ENCODE measurements around the gene NYNRIN.
A peak's percentile ranks its signal among the peaks of the same experiment; 100 is the strongest.
"Not testable (repeated sequence)": the region's sequence is repeated elsewhere in the genome, so short reads cannot be mapped to it uniquely, and the experiment has no call there.

NYNRIN gene

GRCh38 chr14:24398653-24399446, at the start of gene NYNRIN:
TSS of gene NYNRIN (plus strand) at chr14:24399003. CDS start at chr14:24399247, 244 bp downstream.
- no peak for DNase-seq

DNA sequence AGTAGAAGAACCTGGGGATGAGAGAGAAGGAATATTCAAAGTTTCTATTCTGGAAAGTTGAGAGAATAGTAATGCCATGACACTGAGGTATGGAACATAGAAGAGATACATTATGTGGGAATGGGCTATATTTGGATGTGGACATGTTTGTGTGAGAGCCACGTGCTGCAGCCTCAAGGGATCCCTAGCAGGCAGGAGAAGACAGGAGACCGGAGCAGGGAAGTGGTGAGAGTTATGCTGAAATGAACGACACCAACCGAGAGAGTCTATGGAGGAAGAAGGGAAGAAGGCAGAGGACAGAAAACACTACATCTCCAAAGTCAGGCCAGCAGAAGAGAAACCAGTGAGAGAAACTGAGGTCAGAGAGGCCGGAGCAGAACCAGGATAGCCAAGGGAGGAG, 49.1 kb upstream of the NYNRIN start:
- no peak for DNase-seq

DNA sequence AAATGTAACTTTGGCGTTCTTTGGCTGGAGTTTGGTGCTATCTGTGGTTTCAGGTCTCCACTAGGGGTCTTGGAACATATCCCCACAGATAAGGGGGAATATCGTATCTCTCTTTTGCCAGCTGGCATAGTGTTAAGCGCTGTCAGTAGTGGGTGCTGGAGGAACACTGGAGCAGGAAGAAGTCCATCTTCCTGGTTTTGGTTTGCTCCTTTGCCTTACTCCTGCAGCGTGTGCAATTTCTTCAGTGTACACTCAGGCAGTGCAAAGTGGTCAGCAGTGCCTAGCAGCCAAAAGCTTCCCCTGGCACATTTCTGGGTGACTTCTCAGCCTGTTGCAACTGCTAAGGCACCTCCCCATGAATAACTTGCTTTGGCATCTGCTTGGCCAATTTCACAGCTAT, 47.3 kb upstream of the NYNRIN start:
- DNase-seq: peak; percentile 15

GRCh38 chr14:24353559-24354481, 45.0 kb upstream of the NYNRIN start:
- no peak for DNase-seq

DNA sequence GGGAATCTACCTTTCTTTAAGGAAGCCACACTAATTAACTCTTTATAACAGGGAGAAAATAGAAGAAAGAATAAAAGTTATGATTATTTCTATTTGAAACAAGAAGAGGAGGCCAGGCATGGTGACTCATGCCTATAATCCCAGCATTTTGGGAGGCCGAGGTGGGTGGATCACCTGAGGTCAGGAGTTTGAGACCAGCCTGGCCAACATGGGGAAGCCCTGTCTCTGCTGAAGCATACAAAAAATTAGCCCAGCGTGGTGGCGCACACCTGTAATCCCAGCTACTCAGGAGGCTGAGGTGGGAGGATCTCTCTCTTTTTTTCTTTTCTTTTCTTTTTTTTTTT, 44.3 kb upstream of the NYNRIN start:
- not testable (repeated sequence) for DNase-seq

DNA sequence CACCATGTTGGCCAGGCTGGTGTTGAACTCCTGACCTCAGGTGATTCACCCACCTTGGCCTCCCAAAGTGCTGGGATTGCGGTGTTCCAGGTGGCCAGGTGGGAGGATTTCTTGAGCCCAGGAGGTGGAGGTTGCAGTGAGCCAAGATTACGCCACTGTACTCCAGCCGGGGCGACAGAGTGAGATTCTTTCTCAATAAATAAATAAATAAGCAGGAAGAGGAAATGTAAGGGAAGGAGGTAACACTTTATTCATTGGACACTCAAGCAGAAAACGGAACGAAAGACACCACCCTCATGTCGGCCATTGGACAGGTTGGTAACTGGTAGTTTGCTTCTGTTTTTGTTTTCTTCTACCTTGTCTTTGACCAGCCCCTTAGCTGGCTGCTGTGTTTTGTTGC, 43.8 kb upstream of the NYNRIN start:
- no peak for DNase-seq

DNA sequence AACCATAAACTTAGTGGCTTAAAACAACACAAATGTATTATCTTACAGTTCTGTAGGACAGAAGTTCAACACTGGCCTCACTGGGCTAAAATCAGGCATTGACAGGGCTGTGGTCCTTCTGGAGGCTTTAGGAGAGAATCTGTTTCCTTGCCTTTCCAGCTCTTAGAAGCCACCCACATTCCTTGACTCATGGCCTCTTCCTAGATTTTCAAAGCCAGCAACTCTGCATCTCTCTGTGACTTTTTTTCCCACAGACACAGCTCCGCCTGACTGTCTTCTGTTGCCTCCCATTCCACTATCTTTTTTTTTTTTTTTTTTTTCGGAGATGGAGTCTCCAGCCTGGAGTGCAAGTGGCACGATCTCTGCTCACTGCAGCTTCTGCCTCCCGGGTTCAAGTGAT, 42.6 kb upstream of the NYNRIN start:
- no peak for DNase-seq

- DNase-seq: no peak
Observed at GRCh38 chr14:24360281-24360680, 38.5 kb upstream of the NYNRIN start.

- DNase-seq: no peak
Observed at GRCh38 chr14:24361326-24361725, 37.5 kb upstream of the NYNRIN start.

DNA sequence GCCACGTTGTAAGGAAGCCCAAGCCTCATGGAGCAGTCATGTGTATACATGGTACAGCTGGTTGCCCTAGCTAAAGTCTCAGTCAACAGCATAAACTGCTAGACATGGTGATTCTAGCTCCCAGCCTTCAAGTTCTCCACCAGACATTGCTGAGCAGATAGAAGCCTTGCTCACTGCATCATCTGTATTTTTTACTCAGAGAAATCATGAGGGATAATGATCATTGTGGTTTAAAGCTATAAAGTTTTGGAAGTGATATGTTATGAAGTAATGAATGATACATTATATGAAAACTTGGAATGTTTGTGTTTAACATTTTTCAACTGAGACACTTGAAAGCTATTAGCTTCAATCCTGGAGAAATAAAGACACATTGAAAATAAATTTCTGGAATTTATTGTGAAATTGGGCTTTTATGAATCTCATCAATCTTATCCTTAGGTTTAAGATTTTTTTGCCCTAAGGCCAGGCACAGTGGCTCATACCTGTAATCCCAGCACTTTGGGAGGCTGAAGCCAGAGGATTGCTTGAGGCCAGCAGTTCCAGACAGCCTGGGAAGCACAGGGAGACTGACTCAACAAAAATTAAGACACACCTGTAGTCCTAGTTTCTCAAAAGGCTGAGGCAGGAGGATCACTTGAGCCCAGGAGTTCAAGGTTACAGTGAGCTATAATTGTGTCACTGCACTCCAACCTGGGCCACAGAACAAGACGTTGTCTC, 36.4 kb upstream of the NYNRIN start:
- DNase-seq: no peak

DNA sequence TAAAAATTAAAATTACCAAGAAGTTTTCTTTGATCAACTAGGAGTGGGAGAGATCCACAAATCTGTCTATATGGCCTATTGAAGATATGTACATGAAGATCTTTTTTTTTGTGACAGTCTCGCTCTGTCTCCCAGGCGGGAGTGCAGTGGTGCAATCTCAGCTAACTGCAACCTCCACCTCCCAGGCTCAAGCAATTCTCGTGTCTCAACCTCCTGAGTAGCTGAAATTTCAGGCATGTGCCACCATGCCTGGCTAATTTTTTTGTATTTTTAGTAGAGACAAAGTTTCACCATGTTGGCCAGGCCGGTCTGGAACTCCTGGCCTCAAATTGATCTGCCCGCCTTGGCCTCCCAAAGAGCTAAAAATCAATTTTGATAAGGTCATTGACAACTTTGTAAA, 35.4 kb upstream of the NYNRIN start:
- DNase-seq: no peak

- DNase-seq: no peak
Observed at GRCh38 chr14:24364841-24365240, 34.0 kb upstream of the NYNRIN start.

GRCh38 chr14:24365600-24366412, 33.0 kb upstream of the NYNRIN start:
- peak; percentile 95 for DNase-seq

DNA sequence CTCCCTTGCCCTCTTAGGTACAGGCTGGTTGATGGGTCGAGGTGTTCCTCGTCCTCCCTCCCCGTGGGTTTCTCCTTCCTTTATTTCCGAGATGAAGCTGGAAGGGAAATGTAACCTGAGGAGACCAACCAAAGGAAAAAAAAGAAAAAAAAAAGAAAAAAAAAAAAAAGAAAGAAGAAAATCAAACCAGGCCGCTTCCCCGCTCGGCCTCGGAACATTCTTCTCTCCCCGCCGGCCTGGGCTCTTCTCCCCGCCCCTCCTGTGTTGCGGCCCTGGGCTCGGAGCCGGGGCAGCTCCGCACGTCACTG, 32.4 kb upstream of the NYNRIN start:
- DNase-seq: no peak

- peak; percentile 100 for DNase-seq
Observed at GRCh38 chr14:24366721-24367513, 31.9 kb upstream of the NYNRIN start.

DNA sequence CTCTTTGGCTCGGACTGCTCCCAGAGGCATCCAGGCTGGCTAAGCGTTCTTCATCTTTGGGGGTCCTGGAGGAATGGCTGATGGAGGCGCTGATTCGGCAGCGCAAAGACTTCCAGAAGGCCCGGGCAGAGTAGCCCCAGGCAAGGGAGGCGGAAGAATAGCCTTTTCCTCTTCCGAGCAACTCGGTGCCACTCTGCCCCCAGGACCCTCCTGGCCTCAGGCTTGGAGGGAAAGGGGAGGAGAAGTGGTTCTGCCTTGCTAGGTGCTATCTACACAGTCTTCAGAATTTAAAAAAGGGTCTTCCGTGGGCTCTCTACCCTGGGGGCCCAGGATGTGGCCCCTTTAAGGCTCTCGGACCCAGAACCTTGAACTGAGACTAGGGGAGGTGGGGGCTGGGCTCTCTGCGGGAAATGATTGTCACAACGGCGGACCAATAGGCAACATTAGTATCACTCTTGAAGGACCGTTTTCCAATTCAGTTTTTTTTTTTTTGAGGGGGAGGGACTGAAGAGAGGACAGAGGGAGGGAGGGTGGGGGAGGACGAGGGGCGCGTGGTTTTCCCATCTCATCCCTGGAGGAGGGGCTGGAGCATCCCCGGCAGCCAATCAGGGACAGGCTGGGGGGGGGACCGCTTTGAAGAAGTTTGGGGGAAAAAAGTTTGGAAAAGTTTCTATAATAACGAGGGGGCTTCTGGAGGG, 31.1 kb upstream of the NYNRIN start, which contains the start of gene NFATC4:
TSS of gene NFATC4 (plus strand) at position 671 of the 698 bp plus-strand sequence. CDS start 157 bp downstream, outside the sequence.
- peak; percentile 94 for DNase-seq

DNA sequence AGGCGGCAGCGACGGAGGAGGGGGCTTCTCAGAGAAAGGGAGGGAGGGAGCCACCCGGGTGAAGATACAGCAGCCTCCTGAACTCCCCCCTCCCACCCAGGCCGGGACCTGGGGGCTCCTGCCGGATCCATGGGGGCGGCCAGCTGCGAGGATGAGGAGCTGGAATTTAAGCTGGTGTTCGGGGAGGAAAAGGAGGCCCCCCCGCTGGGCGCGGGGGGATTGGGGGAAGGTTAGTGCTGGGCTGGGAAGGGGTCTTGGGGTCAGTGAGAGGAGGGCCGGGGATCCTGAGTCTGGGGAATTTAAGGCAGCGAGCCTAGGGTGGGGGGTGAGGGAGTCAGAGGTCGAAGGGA, 30.6 kb upstream of the NYNRIN start:
- DNase-seq: no peak

GRCh38 chr14:24368562-24369252, 30.1 kb upstream of the NYNRIN start:
- peak; percentile 85 for DNase-seq

DNA sequence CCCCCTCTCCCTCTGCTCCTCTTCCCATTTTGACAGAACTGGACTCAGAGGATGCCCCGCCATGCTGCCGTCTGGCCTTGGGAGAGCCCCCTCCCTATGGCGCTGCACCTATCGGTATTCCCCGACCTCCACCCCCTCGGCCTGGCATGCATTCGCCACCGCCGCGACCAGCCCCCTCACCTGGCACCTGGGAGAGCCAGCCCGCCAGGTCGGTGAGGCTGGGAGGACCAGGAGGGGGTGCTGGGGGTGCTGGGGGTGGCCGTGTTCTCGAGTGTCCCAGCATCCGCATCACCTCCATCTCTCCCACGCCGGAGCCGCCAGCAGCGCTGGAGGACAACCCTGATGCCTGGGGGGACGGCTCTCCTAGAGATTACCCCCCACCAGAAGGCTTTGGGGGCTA, 29.3 kb upstream of the NYNRIN start:
- DNase-seq: no peak

DNA sequence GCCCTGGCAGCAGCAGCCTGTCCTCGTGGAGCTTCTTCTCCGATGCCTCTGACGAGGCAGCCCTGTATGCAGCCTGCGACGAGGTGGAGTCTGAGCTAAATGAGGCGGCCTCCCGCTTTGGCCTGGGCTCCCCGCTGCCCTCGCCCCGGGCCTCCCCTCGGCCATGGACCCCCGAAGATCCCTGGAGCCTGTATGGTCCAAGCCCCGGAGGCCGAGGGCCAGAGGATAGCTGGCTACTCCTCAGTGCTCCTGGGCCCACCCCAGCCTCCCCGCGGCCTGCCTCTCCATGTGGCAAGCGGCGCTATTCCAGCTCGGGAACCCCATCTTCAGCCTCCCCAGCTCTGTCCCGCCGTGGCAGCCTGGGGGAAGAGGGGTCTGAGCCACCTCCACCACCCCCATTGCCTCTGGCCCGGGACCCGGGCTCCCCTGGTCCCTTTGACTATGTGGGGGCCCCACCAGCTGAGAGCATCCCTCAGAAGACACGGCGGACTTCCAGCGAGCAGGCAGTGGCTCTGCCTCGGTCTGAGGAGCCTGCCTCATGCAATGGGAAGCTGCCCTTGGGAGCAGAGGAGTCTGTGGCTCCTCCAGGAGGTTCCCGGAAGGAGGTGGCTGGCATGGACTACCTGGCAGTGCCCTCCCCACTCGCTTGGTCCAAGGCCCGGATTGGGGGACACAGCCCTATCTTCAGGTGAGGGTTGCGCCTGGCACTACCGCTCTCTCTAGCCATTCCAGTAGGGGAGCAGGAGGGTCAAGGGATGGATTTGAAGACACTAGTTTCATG, 28.7 kb upstream of the NYNRIN start:
- no peak for DNase-seq

Measured in DMS79 treated with DMSO at 0.1 percent for 48 hours (cell line).